Lung (tissue), 16 donors: ENCODE measurements around the gene CLEC4E. TPM values are rescaled to one million over a fixed set of nuclear protein-coding genes. Genes with fewer than 3 reads are reported as not detected.
"Not testable (repeated sequence)": the region's sequence is repeated elsewhere in the genome, so short reads cannot be mapped to it uniquely, and the experiment has no call there.

Experiments used
- ATAC-seq: fragments of 200-7000 bp; cut with Tn5 transposase; one replicate; pipeline ENCODE4 v1.9.1; 2020; ENCODE audit warnings: moderate number of reproducible peaks; ENCODE audit not compliant: insufficient read depth, low FRiP score
- DNase-seq, 3 donors: peaks; one replicate each; pipeline ENCODE4 v3.0.0-alpha.2; 2013 to 2017
- H3K27ac ChIP-seq, 2 donors: one replicate each; pipeline ENCODE4 v1.5.1; 2013; ENCODE audit warnings: mild to moderate bottlenecking in 2 of 2, moderate library complexity in 2 of 2, control low read depth in 1 of 2, inconsistent platforms in 1 of 2, low read depth in 1 of 2, low read length in 1 of 2
- H3K27me3 ChIP-seq, 3 donors: one replicate each; pipeline ENCODE4 v1.5.1; 2013; ENCODE audit warnings: low read length in 2 of 3; ENCODE audit not compliant: control insufficient read depth in 3 of 3, insufficient read depth in 3 of 3
- H3K36me3 ChIP-seq, 4 donors: one replicate each; pipeline ENCODE4 v1.5.1; 2013; ENCODE audit warnings: low read length in 4 of 4, mild to moderate bottlenecking in 1 of 4, moderate library complexity in 1 of 4; ENCODE audit not compliant: control insufficient read depth in 4 of 4, insufficient read depth in 4 of 4
- H3K4me1 ChIP-seq, 5 donors: one replicate each; pipeline ENCODE4 v1.5.1; 2013; ENCODE audit warnings: low read length in 5 of 5, mild to moderate bottlenecking in 2 of 5, moderate library complexity in 1 of 5; ENCODE audit not compliant: control insufficient read depth in 5 of 5, insufficient read depth in 5 of 5
- H3K4me3 ChIP-seq: one replicate; pipeline ENCODE4 v1.5.1; 2013; ENCODE audit warnings: mild to moderate bottlenecking, control low read depth, moderate library complexity
- H3K9ac ChIP-seq, 2 donors: one replicate each; pipeline ENCODE4 v1.5.1; 2013; ENCODE audit warnings: low read length in 2 of 2, control low read depth in 1 of 2; ENCODE audit not compliant: insufficient read depth in 1 of 2
- H3K9me3 ChIP-seq, 4 donors: one replicate each; pipeline ENCODE4 v1.5.1; 2013; ENCODE audit warnings: low read length in 3 of 4, mild to moderate bottlenecking in 1 of 4, moderate library complexity in 1 of 4; ENCODE audit not compliant: control insufficient read depth in 4 of 4, insufficient read depth in 3 of 4
- CTCF ChIP-seq: IDR thresholded peaks from 2 replicates; pipeline ENCODE4 v1.5.1; 2012; ENCODE audit warnings: mild to moderate bottlenecking; ENCODE audit errors: control extremely low read depth, extremely low read depth
- WGBS, 2 donors: extraction: QIAGEN DNeasy Blood & Tissue Kit; methylation state at CpG; one replicate each; pipeline ENCODE4 v1.1.7; 2013; 5-methylcytosine and 5-hydroxymethylcytosine counted together
- long read RNA-seq, 5 donors: transcript quantifications; one replicate each; lab custom pipeline, GENCODE V29; 2026
- polyA plus RNA-seq, 2 donors: library from polyadenylated mRNA; stranded (reverse); fragments of 200-250 nt; gene quantifications; one replicate each; pipeline ENCODE4 v1.2.1, GENCODE V29; 2013
- total RNA-seq, 2 donors: library from RNA; depleted of rRNA in 1 of 2; stranded (reverse); fragments of >200 nt in 1 of 2; gene quantifications; one replicate each; pipeline ENCODE4 v1.2.1, GENCODE V29; 2014 to 2021
- donor health status: control.
- donor health status: control.
- donor health status: Bipolar disorder and iron deficiency.
- donor health status: healthy.
- donor health status: DM: yes; HTN: yes; CAD: no.

CLEC4E gene
- total RNA-seq (10 to 100 TPM in 1 of 2 donors, 1 to 10 TPM in 1; 5.5 to 15.3 TPM), polyA plus RNA-seq (100 to 1,000 TPM in 1 of 2 donors, 10 to 100 TPM in 1; 24.1 to 112 TPM)
- long read RNA-seq, donor 1, result 0 reads
- long read RNA-seq, donor 2, result 0 reads
- long read RNA-seq, donor 3, result 0 reads
- long read RNA-seq, donor 4, result 0 reads
- long read RNA-seq, donor 5, result 0 reads

- not testable (repeated sequence) for H3K27me3 ChIP-seq, ATAC-seq, H3K9ac ChIP-seq, H3K36me3 ChIP-seq, H3K27ac ChIP-seq, H3K9me3 ChIP-seq, H3K4me1 ChIP-seq, H3K4me3 ChIP-seq
- 14 to 31% methylated on average over 4 of the region's 4 CpGs for WGBS, 2 donors
- peak in 1 of 3 donors; percentile 3 for DNase-seq
Measured at GRCh38 chr12:8540831-8541230, at the start of gene CLEC4E. Gene CLEC4E (minus strand): TSS chr12:8540905. CDS start chr12:8540797, 108 bp downstream.

DNA sequence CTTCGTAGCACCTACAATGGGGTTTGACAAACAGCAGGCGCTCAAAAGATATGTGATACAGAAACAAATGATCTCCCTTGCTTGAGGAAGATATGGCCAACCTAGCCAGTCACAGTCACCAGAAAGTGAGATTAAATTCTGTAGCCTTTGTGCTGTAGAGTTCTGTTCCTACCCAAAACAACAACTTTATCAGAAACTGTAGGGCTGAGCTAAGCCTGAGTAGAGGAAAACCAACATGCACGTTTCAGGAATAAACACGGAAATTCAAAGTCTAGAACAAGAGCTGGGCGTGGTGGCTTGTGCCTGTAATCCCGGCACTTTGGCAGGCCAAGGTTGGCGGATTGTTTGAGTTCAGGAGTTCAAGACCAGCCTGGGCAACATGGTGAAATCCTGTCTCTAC is 49.0 kb upstream of the CLEC4E start:
- 88 to 93% methylated on average over 7 of the region's 7 CpGs for WGBS, 2 donors
- H3K9ac ChIP-seq, result no peak overlapping the region
- no peak for ATAC-seq

GRCh38 chr12:8584478-8584877 is 43.8 kb upstream of the CLEC4E start:
- 88 to 92% methylated on average over 13 of the region's 13 CpGs for WGBS, 2 donors
- H3K27me3 ChIP-seq, H3K4me3 ChIP-seq, H3K4me1 ChIP-seq, H3K9ac ChIP-seq, ATAC-seq, H3K9me3 ChIP-seq, H3K36me3 ChIP-seq, DNase-seq, H3K27ac ChIP-seq: not testable (repeated sequence)

More for the DNA sequence above, 49.0 kb upstream of the CLEC4E start:
- H3K27ac ChIP-seq, result no peak overlapping the region
- DNase-seq, result no peak
- H3K27me3 ChIP-seq, result no peaks in the 10 kb centered on the region
- no peaks in the 10 kb centered on the region for H3K4me1 ChIP-seq
- H3K9me3 ChIP-seq, result peaks cover 0 to 1% (median 0%) of the 10 kb centered on the region in 4 donors
- H3K36me3 ChIP-seq, result no peaks in the 10 kb centered on the region
- H3K4me3 ChIP-seq, result no peak overlapping the region
- TF ChIP-seq CTCF, result no peak

DNA sequence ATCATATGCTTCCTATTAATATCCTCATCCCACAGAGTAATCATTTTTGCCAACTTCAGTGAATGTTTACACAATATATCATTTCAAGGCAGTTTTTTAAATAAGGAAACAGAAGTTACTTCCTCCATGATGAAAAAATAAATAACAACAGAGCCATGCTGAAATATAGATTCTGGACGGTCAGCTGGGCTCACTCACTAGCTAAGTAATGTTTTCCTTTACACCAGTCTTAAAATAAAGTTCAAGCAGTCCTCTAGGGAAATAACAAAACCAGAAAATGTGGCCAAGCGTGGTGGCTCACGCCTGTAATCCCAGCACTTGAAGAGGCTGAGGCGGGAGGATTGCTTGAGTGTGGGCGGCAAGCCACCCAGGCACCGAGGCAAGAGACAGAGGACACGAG is 43.3 kb upstream of the CLEC4E start:
- H3K36me3 ChIP-seq, result no peaks in the 10 kb centered on the region
- H3K27me3 ChIP-seq, result no peaks in the 10 kb centered on the region
- no peak for TF ChIP-seq CTCF
- 57 to 68% methylated on average over 7 of the region's 7 CpGs for WGBS, 2 donors
- no peak overlapping the region for H3K9ac ChIP-seq
- no peaks in the 10 kb centered on the region for H3K4me1 ChIP-seq
- H3K27ac ChIP-seq, result no peak overlapping the region
- DNase-seq (peak in 2 of 3 donors; percentile 5 to 31), ATAC-seq (no peak)
- no peak overlapping the region for H3K4me3 ChIP-seq
- H3K9me3 ChIP-seq, result no peaks in the 10 kb centered on the region
